ENCODE measurements around the gene ZNF280A. TPM values are rescaled to one million over a fixed set of nuclear protein-coding genes. Genes with fewer than 3 reads are reported as not detected.
"Not testable (repeated sequence)": the region's sequence is repeated elsewhere in the genome, so short reads cannot be mapped to it uniquely, and the experiment has no call there.

ZNF280A gene
- total RNA-seq, 1 experiment from 2014 or later, result 2.7 TPM

GRCh38 chr22:22515890-22516289 lies 4.2 kb downstream of the ZNF280A start:
- no peak for TF ChIP-seq CTCF (IDR thresholded peaks at IDR 0.05; ENCODE audit: insufficient read depth in 1 of 2, low read depth in 1 of 2, low read length in 1 of 2, severe bottlenecking in 1 of 2, unreplicated experiment in 1 of 2)
- no peak overlapping the region for H3K4me3 Mint-ChIP-seq (ENCODE audit: unreplicated experiment)
- DNase-seq, result no peak
- H3K36me3 Mint-ChIP-seq (ENCODE audit: insufficient read depth, unreplicated experiment), result peaks cover 22% of the 10 kb centered on the region
- POLR2A ChIA-PET, result no interaction called here
- H3K27me3 ChIP-seq (replicated peaks; ENCODE audit: control insufficient read depth, insufficient read depth, low read length), result no peaks in the 10 kb centered on the region
- H3K4me1 Mint-ChIP-seq (ENCODE audit: low read depth, unreplicated experiment), result no peaks in the 10 kb centered on the region
- H3K4me1 ChIP-seq, result peaks cover 5% of the 10 kb centered on the region; the same call in 1 of the 2 replicates
- intact Hi-C loops (cut with micrococcal nuclease; ENCODE audit: unreplicated experiment), result no loop called here
- no peak overlapping the region for H3K27ac Mint-ChIP-seq (ENCODE audit: unreplicated experiment)
- H3K9me3 ChIP-seq, result no peaks in the 10 kb centered on the region
- no TSS peak for BruUV-seq (replicated peaks)
- no peaks in the 10 kb centered on the region for H3K36me3 ChIP-seq (ENCODE audit: control insufficient read depth, insufficient read depth, low read length)
- no peaks in the 10 kb centered on the region for H3K27me3 Mint-ChIP-seq (ENCODE audit: insufficient read depth, unreplicated experiment)
- peaks cover 9% of the 10 kb centered on the region for H3K9me3 Mint-ChIP-seq (ENCODE audit: unreplicated experiment)
- CTCF ChIA-PET, result no interaction called here
- H3K4me3 ChIP-seq (ENCODE audit: low read depth, low read length), result no peak overlapping the region

- H3K27me3 ChIP-seq (replicated peaks; ENCODE audit: control insufficient read depth, insufficient read depth, low read length); H3K4me3 Mint-ChIP-seq (ENCODE audit: unreplicated experiment); H3K4me1 Mint-ChIP-seq (ENCODE audit: low read depth, unreplicated experiment); H3K9me3 ChIP-seq; H3K27me3 Mint-ChIP-seq (ENCODE audit: insufficient read depth, unreplicated experiment); BruUV-seq (replicated peaks); intact Hi-C loops (cut with micrococcal nuclease; ENCODE audit: unreplicated experiment); H3K36me3 ChIP-seq (ENCODE audit: control insufficient read depth, insufficient read depth, low read length); H3K27ac Mint-ChIP-seq (ENCODE audit: unreplicated experiment); CTCF ChIA-PET; H3K4me1 ChIP-seq; H3K4me3 ChIP-seq (ENCODE audit: low read depth, low read length); POLR2A ChIA-PET: not testable (repeated sequence)
- peaks cover 15% of the 10 kb centered on the region for H3K36me3 Mint-ChIP-seq (ENCODE audit: insufficient read depth, unreplicated experiment)
- peaks cover 19% of the 10 kb centered on the region for H3K9me3 Mint-ChIP-seq (ENCODE audit: unreplicated experiment)
- peak in 1 of 2 experiments; percentile 3 for DNase-seq
These were observed 5.6 kb downstream of the ZNF280A start for GRCh38 chr22:22514431-22514830.

GRCh38 chr22:22513619-22514018 lies 6.5 kb downstream of the ZNF280A start:
- peaks cover 15% of the 10 kb centered on the region for H3K36me3 Mint-ChIP-seq (ENCODE audit: insufficient read depth, unreplicated experiment)
- H3K9me3 Mint-ChIP-seq (ENCODE audit: unreplicated experiment), result peaks cover 22% of the 10 kb centered on the region
- H3K27ac Mint-ChIP-seq (ENCODE audit: unreplicated experiment), result no peak overlapping the region
- no peaks in the 10 kb centered on the region for H3K27me3 Mint-ChIP-seq (ENCODE audit: insufficient read depth, unreplicated experiment)
- Histone ChIP-seq H3K4me1 (no peaks in the 10 kb centered on the region; the same call in 1 of the 2 replicates), H3K4me3 (ENCODE audit: low read depth, low read length) (no peak overlapping the region), H3K27me3 (replicated peaks; ENCODE audit: control insufficient read depth, insufficient read depth, low read length) (no peaks in the 10 kb centered on the region), H3K36me3 (ENCODE audit: control insufficient read depth, insufficient read depth, low read length) (no peaks in the 10 kb centered on the region), H3K9me3 (peaks cover 8% of the 10 kb centered on the region)
- POLR2A ChIA-PET, result no interaction called here
- no TSS peak for BruUV-seq (replicated peaks)
- no peaks in the 10 kb centered on the region for H3K4me1 Mint-ChIP-seq (ENCODE audit: low read depth, unreplicated experiment)
- CTCF ChIA-PET, result no interaction called here
- DNase-seq, result no peak
- intact Hi-C loops (cut with micrococcal nuclease; ENCODE audit: unreplicated experiment), result no loop called here
- no peak for TF ChIP-seq CTCF (IDR thresholded peaks at IDR 0.05; ENCODE audit: insufficient read depth in 1 of 2, low read depth in 1 of 2, low read length in 1 of 2, severe bottlenecking in 1 of 2, unreplicated experiment in 1 of 2)
- no peak overlapping the region for H3K4me3 Mint-ChIP-seq (ENCODE audit: unreplicated experiment)

GRCh38 chr22:22512951-22513350 lies 7.1 kb downstream of the ZNF280A start:
- Mint-ChIP-seq H3K4me3 (ENCODE audit: unreplicated experiment) (no peak overlapping the region), H3K4me1 (ENCODE audit: low read depth, unreplicated experiment) (no peaks in the 10 kb centered on the region), H3K36me3 (ENCODE audit: insufficient read depth, unreplicated experiment) (peaks cover 15% of the 10 kb centered on the region), H3K9me3 (ENCODE audit: unreplicated experiment) (peaks cover 22% of the 10 kb centered on the region), H3K27me3 (ENCODE audit: insufficient read depth, unreplicated experiment) (no peaks in the 10 kb centered on the region), H3K27ac (ENCODE audit: unreplicated experiment) (no peak overlapping the region)
- Histone ChIP-seq H3K4me1 (no peaks in the 10 kb centered on the region; the same call in 1 of the 2 replicates), H3K36me3 (ENCODE audit: control insufficient read depth, insufficient read depth, low read length) (no peaks in the 10 kb centered on the region), H3K27me3 (replicated peaks; ENCODE audit: control insufficient read depth, insufficient read depth, low read length) (no peaks in the 10 kb centered on the region), H3K9me3 (peaks cover 8% of the 10 kb centered on the region), H3K4me3 (ENCODE audit: low read depth, low read length) (no peak overlapping the region)
- ChIA-PET POLR2A (no interaction called here), CTCF (no interaction called here)
- intact Hi-C loops (cut with micrococcal nuclease; ENCODE audit: unreplicated experiment), result no loop called here
- no TSS peak for BruUV-seq (replicated peaks)
- no peak for TF ChIP-seq CTCF (IDR thresholded peaks at IDR 0.05; ENCODE audit: insufficient read depth in 1 of 2, low read depth in 1 of 2, low read length in 1 of 2, severe bottlenecking in 1 of 2, unreplicated experiment in 1 of 2)
- DNase-seq, result no peak

GRCh38 chr22:22510833-22511232 lies 9.2 kb downstream of the ZNF280A start:
- DNase-seq; H3K27me3 ChIP-seq (replicated peaks; ENCODE audit: control insufficient read depth, insufficient read depth, low read length); POLR2A ChIA-PET; H3K27me3 Mint-ChIP-seq (ENCODE audit: insufficient read depth, unreplicated experiment); BruUV-seq (replicated peaks); H3K4me1 Mint-ChIP-seq (ENCODE audit: low read depth, unreplicated experiment); H3K4me3 ChIP-seq (ENCODE audit: low read depth, low read length); H3K27ac Mint-ChIP-seq (ENCODE audit: unreplicated experiment); H3K4me1 ChIP-seq; H3K4me3 Mint-ChIP-seq (ENCODE audit: unreplicated experiment); intact Hi-C loops (cut with micrococcal nuclease; ENCODE audit: unreplicated experiment); H3K36me3 ChIP-seq (ENCODE audit: control insufficient read depth, insufficient read depth, low read length); H3K9me3 ChIP-seq; CTCF ChIA-PET: not testable (repeated sequence)
- Mint-ChIP-seq H3K36me3 (ENCODE audit: insufficient read depth, unreplicated experiment) (peaks cover 14% of the 10 kb centered on the region), H3K9me3 (ENCODE audit: unreplicated experiment) (peaks cover 24% of the 10 kb centered on the region)
